ENCODE results near the gene PELI1.
"Not testable (repeated sequence)": the region's sequence is repeated elsewhere in the genome, so short reads cannot be mapped to it uniquely, and the experiment has no call there.

The PELI1 gene

DNA sequence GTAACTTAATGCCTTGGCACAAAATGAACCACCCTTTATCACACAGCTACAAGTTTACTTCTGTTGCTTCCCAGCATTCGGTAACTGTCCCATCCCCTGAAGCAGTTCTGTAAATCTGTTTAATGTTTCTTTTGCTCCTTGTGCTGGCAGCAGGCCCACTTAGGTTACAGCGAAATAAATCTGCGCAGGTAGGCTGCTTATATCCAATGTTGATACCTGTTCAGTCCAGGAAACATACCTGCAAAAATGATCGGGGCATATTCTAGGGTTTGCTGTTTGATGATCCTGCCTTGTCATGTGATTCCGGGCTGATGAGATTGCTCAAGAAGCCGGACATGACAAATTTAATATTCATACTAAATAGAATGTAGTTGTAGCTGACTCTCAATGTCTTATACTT, 23.3 kb downstream of the PELI1 start:
- ATAC-seq, result no peak

DNA sequence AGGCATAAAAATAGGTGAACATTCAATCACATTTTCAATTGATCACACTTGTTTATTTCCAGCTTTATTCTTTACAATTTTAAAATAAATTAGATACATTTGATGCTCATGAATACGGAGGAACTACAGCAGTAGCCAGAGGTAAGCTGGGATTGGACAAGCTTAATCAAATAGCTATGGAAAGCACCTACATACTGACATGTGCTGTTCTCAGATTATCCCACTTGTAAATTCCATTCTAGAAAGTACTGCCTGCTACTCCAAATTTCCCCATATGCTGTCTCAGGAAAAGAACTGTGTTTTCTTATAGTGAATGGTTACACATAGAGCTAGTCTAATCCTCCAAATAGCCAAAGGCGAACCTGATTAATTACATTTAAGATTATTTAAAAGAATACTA, 24.2 kb downstream of the PELI1 start:
- ATAC-seq, result no peak

DNA sequence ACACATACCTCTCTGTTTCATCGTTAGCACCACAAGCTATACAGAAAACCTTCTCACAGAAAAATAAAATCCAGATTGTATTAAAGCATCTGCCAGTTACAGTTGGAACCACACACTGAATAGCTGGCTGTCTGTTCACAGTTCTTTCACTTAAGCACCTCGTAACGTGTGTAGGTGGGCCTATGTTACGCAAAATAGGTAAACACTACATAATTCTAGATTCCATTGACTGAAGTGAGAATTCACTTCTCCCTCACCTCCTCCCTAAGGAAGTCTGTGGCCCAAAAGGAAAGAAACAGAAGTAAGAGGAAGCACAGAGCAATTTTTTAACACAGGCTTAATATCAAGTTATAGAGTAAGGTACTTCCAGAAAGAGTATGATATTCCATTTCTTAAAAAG, 24.9 kb downstream of the PELI1 start:
- no peak for ATAC-seq

DNA sequence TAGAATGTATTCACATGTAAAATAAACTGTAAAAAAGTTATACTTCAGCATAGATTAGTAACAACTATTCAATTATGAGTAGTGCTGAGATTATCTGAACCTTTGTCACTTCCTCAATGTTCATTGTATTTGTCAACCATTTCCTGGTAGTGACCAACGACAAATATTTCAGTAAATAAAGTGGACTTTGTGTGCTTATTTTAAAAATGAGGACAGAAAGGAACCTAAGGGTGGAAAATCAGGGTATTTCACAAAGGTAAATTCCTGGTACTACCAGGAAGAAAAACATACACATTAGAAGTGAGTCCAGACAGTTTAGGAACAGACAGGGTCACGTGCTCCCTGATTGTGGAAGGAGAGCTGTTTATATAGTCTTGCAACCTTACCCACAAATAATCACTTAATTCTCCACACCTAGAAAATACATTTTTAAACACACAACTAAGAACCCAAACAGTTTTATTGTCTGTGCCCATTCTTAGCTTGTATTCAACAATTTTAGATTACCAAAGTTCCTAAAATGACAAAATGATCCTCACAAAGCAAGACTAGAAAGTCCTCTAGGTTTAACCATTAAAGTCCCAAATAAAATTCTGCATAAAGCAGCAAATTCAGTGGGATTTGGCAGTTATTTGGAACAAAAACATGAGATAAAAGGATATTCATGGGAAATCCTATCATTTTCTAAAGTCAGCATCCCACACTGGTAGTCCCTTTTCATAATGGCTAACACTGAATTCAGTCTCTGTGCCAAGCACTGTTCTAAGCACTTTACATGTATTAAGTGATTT, 28.2 kb downstream of the PELI1 start:
- peak; percentile 34 to 50 for ATAC-seq

DNA sequence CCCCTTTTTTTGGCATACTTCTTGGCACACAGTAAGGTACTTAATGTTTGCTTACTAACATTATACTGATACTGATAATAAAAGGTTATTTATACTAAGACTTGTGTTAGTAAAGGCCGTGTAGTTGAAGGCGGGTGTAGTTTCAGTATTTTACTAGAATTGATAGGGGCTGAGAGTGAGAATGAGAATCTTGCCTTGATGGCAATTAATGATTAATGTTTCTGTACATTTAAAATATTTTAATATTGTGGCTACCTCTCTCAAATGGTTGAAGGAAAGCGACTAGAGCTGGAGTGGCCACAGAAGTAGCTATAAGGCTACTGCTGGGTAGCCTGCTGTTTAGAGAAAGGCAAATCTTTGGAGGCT, 29.3 kb downstream of the PELI1 start:
- ATAC-seq, result no peak

- ATAC-seq, result peak; percentile 83
These were observed 29.9 kb downstream of the PELI1 start for GRCh38 chr2:64114063-64114911.

DNA sequence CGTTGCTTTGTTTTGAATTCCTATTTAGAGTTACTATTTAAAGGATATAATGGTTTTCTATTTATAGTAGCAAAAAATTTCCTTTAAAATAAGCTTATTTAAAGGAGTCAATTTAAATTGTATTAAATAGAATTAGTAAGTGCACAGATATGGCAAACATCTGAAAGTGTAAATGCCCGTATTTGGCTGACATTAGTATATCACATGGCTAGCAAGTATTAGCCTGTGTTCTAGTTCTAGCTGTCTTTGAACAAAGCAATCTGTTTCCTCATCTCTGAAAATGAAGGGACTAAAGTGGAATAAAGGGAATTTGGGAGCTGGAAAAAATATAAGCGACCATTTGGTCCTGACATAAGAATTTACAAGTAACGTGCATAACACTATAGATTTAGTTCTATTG, 32.2 kb downstream of the PELI1 start:
- no peak for ATAC-seq

GRCh38 chr2:64111426-64111825, 32.8 kb downstream of the PELI1 start:
- no peak for ATAC-seq

GRCh38 chr2:64108666-64109241, 35.5 kb downstream of the PELI1 start:
- ATAC-seq, result peak in 1 of 2 donors; percentile 22

GRCh38 chr2:64106481-64106880, 37.7 kb downstream of the PELI1 start:
- ATAC-seq, result no peak

- no peak for ATAC-seq
These were observed 38.4 kb downstream of the PELI1 start for GRCh38 chr2:64105670-64106461.

- no peak for ATAC-seq
These were observed 39.3 kb downstream of the PELI1 start for GRCh38 chr2:64104933-64105332.

GRCh38 chr2:64102736-64103135, 41.5 kb downstream of the PELI1 start:
- ATAC-seq, result not testable (repeated sequence)

GRCh38 chr2:64101141-64101591, 43.1 kb downstream of the PELI1 start:
- ATAC-seq, result peak; percentile 84 to 86

GRCh38 chr2:64100584-64100983, 43.6 kb downstream of the PELI1 start:
- ATAC-seq, result not testable (repeated sequence)

- ATAC-seq, result no peak
These were observed 49.4 kb downstream of the PELI1 start for GRCh38 chr2:64094663-64095382.

DNA sequence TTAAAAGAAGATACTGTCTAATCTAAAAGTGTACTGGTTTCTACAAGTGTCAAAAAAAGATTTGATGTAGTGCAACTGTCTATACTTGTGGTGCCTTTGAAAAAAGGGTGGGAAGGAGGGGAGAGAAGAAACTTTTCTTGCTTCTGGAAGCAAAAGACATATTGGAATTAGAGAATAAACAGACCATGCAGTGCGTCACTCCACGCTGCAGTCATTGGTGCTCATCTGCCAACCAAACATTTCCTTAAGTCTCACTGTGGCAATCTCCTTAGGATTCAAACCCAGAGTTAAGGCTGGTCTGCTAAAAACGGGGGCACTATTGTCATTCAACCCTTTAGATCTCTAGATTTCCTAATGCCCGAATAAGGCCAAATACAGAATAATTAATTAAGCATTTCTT, 50.9 kb downstream of the PELI1 start:
- no peak for ATAC-seq

DNA sequence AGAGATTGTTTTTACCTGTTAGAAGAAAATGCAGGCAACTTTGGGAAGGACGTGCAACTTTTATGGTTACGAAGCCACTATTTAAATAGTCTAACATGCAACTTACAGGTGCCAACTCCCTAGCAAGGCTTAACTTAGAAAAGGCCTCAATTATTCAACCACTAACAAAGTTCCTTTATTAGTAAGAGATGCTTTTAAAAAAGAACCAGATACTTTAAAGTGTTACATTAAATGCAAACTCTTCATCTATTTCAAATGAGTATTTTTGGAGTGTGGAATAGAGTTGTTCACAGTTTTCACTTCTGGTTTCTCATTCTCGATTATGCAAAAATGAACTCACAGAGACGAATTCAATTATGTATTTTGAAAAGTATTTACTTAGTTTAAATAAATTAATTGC, 51.7 kb downstream of the PELI1 start:
- ATAC-seq, result no peak

- ATAC-seq, result no peak
These were observed 54.0 kb downstream of the PELI1 start for GRCh38 chr2:64090264-64090663.

DNA sequence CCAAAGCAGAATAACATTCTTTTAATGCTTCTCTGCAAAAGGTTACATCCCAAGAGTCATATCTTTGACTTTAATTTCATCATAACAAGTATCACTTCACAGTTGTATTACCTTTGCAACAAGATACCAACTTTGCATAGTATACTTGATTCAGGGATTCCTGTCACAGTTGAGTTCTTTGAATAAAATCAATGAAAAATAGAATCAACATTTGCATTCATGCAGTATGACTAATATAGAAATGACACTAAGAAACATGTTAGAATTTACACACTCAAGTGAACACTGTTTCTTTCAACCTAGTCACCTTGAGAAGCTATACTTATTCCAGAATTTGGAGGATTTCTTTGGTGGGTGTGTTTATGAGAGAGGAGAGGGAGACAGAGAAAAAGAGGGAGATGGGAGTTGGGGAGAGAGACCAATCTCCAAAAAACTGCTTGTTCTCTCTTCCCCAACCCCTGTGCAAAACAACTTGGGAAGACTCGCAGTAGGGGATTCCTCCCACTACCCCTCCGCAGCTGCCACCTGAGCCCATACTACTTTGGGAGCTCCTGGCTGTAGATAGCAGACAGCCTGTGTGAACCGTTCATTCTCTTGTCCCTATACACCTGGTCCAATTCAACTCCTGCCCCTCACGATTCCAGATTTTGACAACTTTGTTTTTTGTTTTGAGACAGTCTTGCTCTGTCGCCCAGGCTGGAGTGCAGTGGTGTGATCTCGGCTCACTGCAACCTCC, 57.7 kb downstream of the PELI1 start:
- peak; percentile 17 to 53 for ATAC-seq

GRCh38 chr2:64085936-64086335, 58.3 kb downstream of the PELI1 start:
- no peak for ATAC-seq

Measured in activated CD4-positive, CD25-positive, alpha-beta regulatory T cell treated with anti-CD3 and anti-CD28 coated beads, Interleukin-2, amount 50 U/mL, for 24 hours (primary cell).